H9 (cell line): ENCODE measurements around the gene AKAP7. TPM values are rescaled to one million over a fixed set of nuclear protein-coding genes. Genes with fewer than 3 reads are reported as not detected.

Source experiments
- DNase-seq: peaks from one replicate; pipeline ENCODE4 v3.0.0-alpha.2; 2017
- H2AFZ ChIP-seq: one replicate; pipeline ENCODE4 v1.6.1; 2013; ENCODE audit warnings: mild to moderate bottlenecking, low read length, control low read depth, moderate library complexity
- H2AK5ac ChIP-seq: 2 replicates; pipeline ENCODE4 v1.6.1; 2013; ENCODE audit warnings: low read length, control low read depth, mixed read lengths; ENCODE audit not compliant: insufficient read length
- H2BK120ac ChIP-seq: one replicate; pipeline ENCODE4 v1.6.1; 2013; ENCODE audit warnings: low read depth, mild to moderate bottlenecking, low read length, control low read depth, inconsistent platforms; ENCODE audit not compliant: poor library complexity, severe bottlenecking
- H2BK12ac ChIP-seq: 2 replicates; pipeline ENCODE4 v1.6.1; 2013; ENCODE audit warnings: low read length, control low read depth, mixed read lengths, low read depth; ENCODE audit not compliant: insufficient read length
- H2BK15ac ChIP-seq: 2 replicates; pipeline ENCODE4 v1.6.1; 2013; ENCODE audit warnings: low read depth, low read length, control low read depth
- H2BK20ac ChIP-seq: one replicate; pipeline ENCODE4 v1.6.1; 2013; ENCODE audit warnings: low read depth, mild to moderate bottlenecking, low read length, control low read depth, inconsistent platforms; ENCODE audit not compliant: poor library complexity, severe bottlenecking
- H2BK5ac ChIP-seq: 2 replicates; pipeline ENCODE4 v1.6.1; 2013; ENCODE audit warnings: low read length, control low read depth, mixed read lengths; ENCODE audit not compliant: insufficient read length
- H3K14ac ChIP-seq: 2 replicates; pipeline ENCODE4 v1.6.1; 2013; ENCODE audit warnings: low read length, control low read depth; ENCODE audit not compliant: insufficient read depth
- H3K18ac ChIP-seq: 2 replicates; pipeline ENCODE4 v1.6.1; 2013; ENCODE audit warnings: low read depth, mild to moderate bottlenecking, mixed read lengths, low read length, control low read depth; ENCODE audit not compliant: insufficient read length
- H3K23ac ChIP-seq: 2 replicates; pipeline ENCODE4 v1.6.1; 2013; ENCODE audit warnings: low read length, control low read depth, mixed read lengths, low read depth; ENCODE audit not compliant: insufficient read length
- H3K23me2 ChIP-seq: 2 replicates; pipeline ENCODE4 v1.6.1; 2013; ENCODE audit warnings: low read depth, mild to moderate bottlenecking, mixed read lengths, low read length, control low read depth; ENCODE audit not compliant: insufficient read length, poor library complexity, severe bottlenecking
- H3K27ac ChIP-seq: 2 replicates; pipeline ENCODE4 v1.5.1; 2013; ENCODE audit warnings: low read length, control low read depth, mixed read lengths, low read depth; ENCODE audit not compliant: insufficient read length
- H3K27me3 ChIP-seq: 2 replicates; pipeline ENCODE4 v1.6.1; 2013; ENCODE audit warnings: low read length, control low read depth, inconsistent platforms; ENCODE audit not compliant: insufficient read depth
- H3K4ac ChIP-seq: 2 replicates; pipeline ENCODE4 v1.6.1; 2013; ENCODE audit warnings: low read depth, mild to moderate bottlenecking, control low read depth, inconsistent platforms, low read length, moderate library complexity
- H3K4me1 ChIP-seq: 2 replicates; pipeline ENCODE4 v1.6.1; 2013; ENCODE audit warnings: low read length, control low read depth, inconsistent platforms; ENCODE audit not compliant: insufficient read depth
- H3K4me2 ChIP-seq: 2 replicates; pipeline ENCODE4 v1.6.1; 2013; ENCODE audit warnings: low read length, control low read depth, mixed read lengths; ENCODE audit not compliant: insufficient read length, insufficient read depth
- H3K56ac ChIP-seq: 2 replicates; pipeline ENCODE4 v1.6.1; 2013; ENCODE audit warnings: low read depth, mild to moderate bottlenecking, mixed read lengths, low read length, control low read depth; ENCODE audit not compliant: insufficient read length
- H3K79me1 ChIP-seq: 2 replicates; pipeline ENCODE4 v1.6.1; 2013; ENCODE audit warnings: low read depth, mild to moderate bottlenecking, moderate library complexity, low read length, control low read depth, inconsistent platforms; ENCODE audit not compliant: insufficient read depth, poor library complexity, severe bottlenecking
- H3K79me2 ChIP-seq: 2 replicates; pipeline ENCODE4 v1.6.1; 2013; ENCODE audit warnings: low read length, control low read depth, inconsistent platforms; ENCODE audit not compliant: insufficient read depth
- H3K9ac ChIP-seq: 2 replicates; pipeline ENCODE4 v1.6.1; 2013; ENCODE audit warnings: low read length, control low read depth, mixed read lengths; ENCODE audit not compliant: insufficient read length; ENCODE audit errors: extremely low read depth
- H3K9me3 ChIP-seq: one replicate; pipeline ENCODE4 v1.6.1; 2013; ENCODE audit warnings: low read depth, low read length, inconsistent platforms; ENCODE audit not compliant: control insufficient read depth
- H3T11ph ChIP-seq: one replicate; pipeline ENCODE4 v1.6.1; 2013; ENCODE audit warnings: mild to moderate bottlenecking, low read length, control low read depth, inconsistent platforms
- H4K20me1 ChIP-seq: one replicate; pipeline ENCODE4 v1.6.1; 2013; ENCODE audit not compliant: control insufficient read depth, insufficient read length, insufficient read depth
- H4K5ac ChIP-seq: 2 replicates; pipeline ENCODE4 v1.6.1; 2013; ENCODE audit warnings: low read depth, mild to moderate bottlenecking, mixed read lengths, low read length, control low read depth; ENCODE audit not compliant: insufficient read length
- H4K8ac ChIP-seq: replicated peaks from 2 replicates; pipeline ENCODE4 v1.6.1; 2013; ENCODE audit warnings: low read length, control low read depth, mixed read lengths, low read depth; ENCODE audit not compliant: insufficient read length
- H4K91ac ChIP-seq: 2 replicates; pipeline ENCODE4 v1.6.1; 2013; ENCODE audit warnings: low read depth, mild to moderate bottlenecking, moderate library complexity, mixed read lengths, low read length, control low read depth; ENCODE audit not compliant: insufficient read length
- H3K27ac Mint-ChIP-seq, 3 experiments: 2 replicates in 2 of 3; 3 replicates in 1 of 3; pipeline ENCODE4 v1.8.0; 2020 to 2021; ENCODE audit warnings: mixed read lengths in 3 of 3, mild to moderate bottlenecking in 1 of 3, moderate library complexity in 1 of 3
- H3K27me3 Mint-ChIP-seq: 2 replicates; pipeline ENCODE4 v1.8.0; 2021; ENCODE audit warnings: low read depth, mild to moderate bottlenecking, moderate library complexity, mixed read lengths
- H3K36me3 Mint-ChIP-seq, 3 experiments: 2 replicates in 2 of 3; 3 replicates in 1 of 3; pipeline ENCODE4 v1.8.0; 2020 to 2021; ENCODE audit warnings: low read depth in 3 of 3, mixed read lengths in 3 of 3; ENCODE audit not compliant: insufficient read depth in 1 of 3
- H3K4me1 Mint-ChIP-seq, 2 experiments: 2 replicates each; pipeline ENCODE4 v1.8.0; 2020; ENCODE audit warnings: mixed read lengths in 2 of 2
- H3K4me3 Mint-ChIP-seq, 2 experiments: 2 replicates in 1 of 2; 3 replicates in 1 of 2; pipeline ENCODE4 v1.8.0; 2020 to 2021; ENCODE audit warnings: mild to moderate bottlenecking in 2 of 2, mixed read lengths in 2 of 2, moderate library complexity in 1 of 2
- H3K9me3 Mint-ChIP-seq, 2 experiments: 2 replicates in 1 of 2; 3 replicates in 1 of 2; pipeline ENCODE4 v1.8.0; 2020; ENCODE audit warnings: mild to moderate bottlenecking in 2 of 2, mixed read lengths in 2 of 2, moderate library complexity in 1 of 2
- CTCF ChIP-seq: fragments of 200-600 bp; sonication (generic); conservative IDR thresholded peaks from 3 replicates; pipeline ENCODE4 v1.8.0; 2021; ENCODE audit warnings: antibody characterized with exemption, mild to moderate bottlenecking
- WGBS: extraction: QIAGEN DNeasy Blood & Tissue Kit; methylation state at CpG from one replicate; pipeline ENCODE4 v1.1.7; 2013; ENCODE audit warnings: missing lambda C conversion rate, low lambda C conversion rate, mixed read lengths; ENCODE audit not compliant: insufficient read length; ENCODE audit errors: extremely low coverage; 5-methylcytosine and 5-hydroxymethylcytosine counted together
- total RNA-seq: library from RNA; stranded (reverse); gene quantifications from 2 replicates; pipeline ENCODE4 v1.2.1, GENCODE V29; 2021

AKAP7 gene
- total RNA-seq, 1 experiment from 2014 or later = 9.8 TPM

GRCh38 chr6:131285548-131285947, 150.3 kb downstream of the AKAP7 start:
- H3K27me3 Mint-ChIP-seq = no peaks in the 10 kb centered on the region
- no peak overlapping the region for H2BK120ac ChIP-seq
- H3K18ac ChIP-seq = no peak overlapping the region
- no peak overlapping the region for H3K4me2 ChIP-seq
- no peak for DNase-seq
- no peak overlapping the region for H4K91ac ChIP-seq
- no peak overlapping the region for H4K8ac ChIP-seq
- H3K27ac Mint-ChIP-seq = no peak overlapping the region
- peaks cover 0 to 2% (median 0%) of the 10 kb centered on the region in 3 experiments; a peak in 1 of 7 replicates for H3K36me3 Mint-ChIP-seq
- H3K14ac ChIP-seq = no peak overlapping the region
- H2BK20ac ChIP-seq = no peak overlapping the region
- no peak overlapping the region for H3K9ac ChIP-seq
- no peaks in the 10 kb centered on the region for H3K9me3 Mint-ChIP-seq
- no peak overlapping the region for H2BK15ac ChIP-seq
- no peak overlapping the region for H3K4ac ChIP-seq
- H3K56ac ChIP-seq = no peak overlapping the region
- peaks cover 17 to 28% of the 10 kb centered on the region in 2 experiments for H3K4me1 Mint-ChIP-seq
- peaks cover 4% of the 10 kb centered on the region for H3K4me1 ChIP-seq
- H4K5ac ChIP-seq = no peak overlapping the region
- H3K9me3 ChIP-seq = no peaks in the 10 kb centered on the region
- H3K23me2 ChIP-seq = no peaks in the 10 kb centered on the region
- H2BK12ac ChIP-seq = no peak overlapping the region
- H3K79me1 ChIP-seq = no peaks in the 10 kb centered on the region
- no peaks in the 10 kb centered on the region for H3K27me3 ChIP-seq
- H2AK5ac ChIP-seq = no peak overlapping the region
- no peak overlapping the region for H2AFZ ChIP-seq
- no peak overlapping the region for H3K23ac ChIP-seq
- no peaks in the 10 kb centered on the region for H3K79me2 ChIP-seq
- H3T11ph ChIP-seq = no peak overlapping the region
- H3K4me3 Mint-ChIP-seq = no peak overlapping the region
- H3K27ac ChIP-seq = no peak overlapping the region
- no peak for TF ChIP-seq CTCF
- no peak overlapping the region for H2BK5ac ChIP-seq
- no CpG with 5 or more reads among the region's 1 CpG for WGBS
- no peaks in the 10 kb centered on the region for H4K20me1 ChIP-seq
